ENCODE data around the gene DERL2. TPM values are rescaled to one million over a fixed set of nuclear protein-coding genes. Genes with fewer than 3 reads are reported as not detected.
A peak's percentile ranks its signal among the peaks of the same experiment; 100 is the strongest.

The DERL2 gene
- total RNA-seq, 1 donor = 45.6 TPM

- peak within 1 kb of the TSS; percentile 92 for H3K4me3 ChIP-seq (ENCODE audit: low read depth, low read length)
- DNase-seq (ENCODE audit: low read depth) = peak; percentile 99
- no peak for TF ChIP-seq CTCF (IDR thresholded peaks at IDR 0.05; ENCODE audit: insufficient read depth, low read length)
These were observed 487 bp upstream of the DERL2 start, which contains the start of gene MIS12 for GRCh38 chr17:5486206-5487124. MIS12 (plus strand) TSS chr17:5486566; CDS start chr17:5488863, 2,297 bp downstream.

GRCh38 chr17:5481451-5481850, 4.5 kb downstream of the DERL2 start:
- no peak for TF ChIP-seq CTCF (IDR thresholded peaks at IDR 0.05; ENCODE audit: insufficient read depth, low read length)
- DNase-seq (ENCODE audit: low read depth) = no peak
- H3K4me3 ChIP-seq (ENCODE audit: low read depth, low read length) = no peak overlapping the region

GRCh38 chr17:5480962-5481361, 5.0 kb downstream of the DERL2 start:
- no peak overlapping the region for H3K4me3 ChIP-seq (ENCODE audit: low read depth, low read length)
- TF ChIP-seq CTCF (IDR thresholded peaks at IDR 0.05; ENCODE audit: insufficient read depth, low read length) = no peak
- no peak for DNase-seq (ENCODE audit: low read depth)

GRCh38 chr17:5478992-5479391, 7.0 kb downstream of the DERL2 start:
- no peak for TF ChIP-seq CTCF (IDR thresholded peaks at IDR 0.05; ENCODE audit: insufficient read depth, low read length)
- H3K4me3 ChIP-seq (ENCODE audit: low read depth, low read length) = no peak overlapping the region
- DNase-seq (ENCODE audit: low read depth) = no peak

GRCh38 chr17:5473906-5474305, 12.1 kb downstream of the DERL2 start:
- H3K4me3 ChIP-seq (ENCODE audit: low read depth, low read length) = no peak overlapping the region
- TF ChIP-seq CTCF (IDR thresholded peaks at IDR 0.05; ENCODE audit: insufficient read depth, low read length) = no peak
- no peak for DNase-seq (ENCODE audit: low read depth)

GRCh38 chr17:5472511-5472910, 13.5 kb downstream of the DERL2 start:
- H3K4me3 ChIP-seq (ENCODE audit: low read depth, low read length) = no peak overlapping the region
- no peak for TF ChIP-seq CTCF (IDR thresholded peaks at IDR 0.05; ENCODE audit: insufficient read depth, low read length)
- no peak for DNase-seq (ENCODE audit: low read depth)

Measured in fibroblast of the aortic adventitia (primary cell).